Measurements from ENCODE around the gene PARD3.

GRCh38 chr10:34145715-34146114 lies 669.4 kb downstream of the PARD3 start:
- TF ChIP-seq POLR2A (IDR thresholded peaks at IDR 0.05), result no peak
- TF ChIP-seq, protein P1, sequence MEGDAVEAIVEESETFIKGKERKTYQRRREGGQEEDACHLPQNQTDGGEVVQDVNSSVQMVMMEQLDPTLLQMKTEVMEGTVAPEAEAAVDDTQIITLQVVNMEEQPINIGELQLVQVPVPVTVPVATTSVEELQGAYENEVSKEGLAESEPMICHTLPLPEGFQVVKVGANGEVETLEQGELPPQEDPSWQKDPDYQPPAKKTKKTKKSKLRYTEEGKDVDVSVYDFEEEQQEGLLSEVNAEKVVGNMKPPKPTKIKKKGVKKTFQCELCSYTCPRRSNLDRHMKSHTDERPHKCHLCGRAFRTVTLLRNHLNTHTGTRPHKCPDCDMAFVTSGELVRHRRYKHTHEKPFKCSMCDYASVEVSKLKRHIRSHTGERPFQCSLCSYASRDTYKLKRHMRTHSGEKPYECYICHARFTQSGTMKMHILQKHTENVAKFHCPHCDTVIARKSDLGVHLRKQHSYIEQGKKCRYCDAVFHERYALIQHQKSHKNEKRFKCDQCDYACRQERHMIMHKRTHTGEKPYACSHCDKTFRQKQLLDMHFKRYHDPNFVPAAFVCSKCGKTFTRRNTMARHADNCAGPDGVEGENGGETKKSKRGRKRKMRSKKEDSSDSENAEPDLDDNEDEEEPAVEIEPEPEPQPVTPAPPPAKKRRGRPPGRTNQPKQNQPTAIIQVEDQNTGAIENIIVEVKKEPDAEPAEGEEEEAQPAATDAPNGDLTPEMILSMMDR (IDR thresholded peaks at IDR 0.05), result no peak
